Panc1 (cell line): Measurements from ENCODE around the gene HVCN1.

ENCODE experiments used
- POLR2AphosphoS5 ChIP-seq: IDR thresholded peaks from 2 replicates; pipeline ENCODE4 v1.6.1; 2012; ENCODE audit warnings: mild to moderate bottlenecking, low read depth, low read length, moderate library complexity
- SIN3A ChIP-seq: IDR thresholded peaks from 2 replicates; pipeline ENCODE4 v1.6.1; 2012; ENCODE audit warnings: low read depth, mild to moderate bottlenecking, low read length, moderate library complexity, borderline replicate concordance; ENCODE audit not compliant: insufficient read depth
- TF ChIP-seq, protein P1 (sequence below): fragments of 450-650 bp; IDR thresholded peaks from 2 replicates; pipeline ENCODE4 v1.5.1; 2017; ENCODE audit warnings: mild to moderate bottlenecking
- TF ChIP-seq, protein P2 (sequence below), 2 experiments: IDR thresholded peaks; 2 replicates each; pipeline ENCODE4 v1.6.1; 2011 to 2012; ENCODE audit warnings: low read depth in 2 of 2, control low read depth in 1 of 2, low read length in 1 of 2, mild to moderate bottlenecking in 1 of 2, moderate library complexity in 1 of 2; ENCODE audit not compliant: insufficient read depth in 1 of 2

DNA sequence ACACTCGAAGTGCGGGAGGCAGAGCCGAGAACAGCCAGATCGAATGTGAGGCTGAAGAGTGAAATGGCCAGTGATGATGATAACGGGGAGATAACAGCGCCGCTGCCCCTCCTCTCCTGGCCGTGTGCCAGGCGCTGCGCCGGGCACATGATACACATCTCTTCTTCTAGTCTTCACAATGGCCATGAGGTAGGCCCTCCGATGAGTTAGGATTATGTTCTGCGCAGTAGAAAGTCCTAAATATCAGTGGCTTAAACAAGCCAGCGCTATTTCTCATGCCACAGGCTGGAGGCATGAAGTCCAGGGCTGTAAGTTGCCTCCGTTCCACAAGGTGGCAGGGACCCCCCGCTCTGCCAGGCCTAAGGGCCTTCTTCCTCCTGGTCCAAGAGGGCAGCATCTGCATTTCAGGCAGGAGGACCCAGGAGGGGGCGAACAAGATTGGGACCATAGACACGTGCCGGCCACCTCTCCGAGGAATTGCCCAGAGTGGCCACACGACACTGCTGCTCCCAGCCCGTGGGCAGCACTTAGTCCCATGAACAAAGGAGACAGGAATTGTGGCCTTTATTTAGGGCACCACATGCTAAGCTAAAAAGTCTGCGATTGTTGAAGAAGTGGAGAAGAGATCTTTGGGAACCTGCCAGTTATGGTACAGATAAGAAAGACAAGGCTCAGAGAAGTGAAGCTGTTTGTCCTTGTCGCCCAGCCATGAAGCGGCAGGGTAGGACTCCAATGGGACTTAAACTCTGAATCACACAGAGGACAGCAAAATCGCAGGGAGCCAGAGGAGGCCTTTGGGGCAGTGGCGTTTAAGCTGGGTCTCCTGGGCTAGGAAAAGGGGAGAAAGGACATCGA, 10.9 kb upstream of the HVCN1 start:
- TF ChIP-seq, protein P1, sequence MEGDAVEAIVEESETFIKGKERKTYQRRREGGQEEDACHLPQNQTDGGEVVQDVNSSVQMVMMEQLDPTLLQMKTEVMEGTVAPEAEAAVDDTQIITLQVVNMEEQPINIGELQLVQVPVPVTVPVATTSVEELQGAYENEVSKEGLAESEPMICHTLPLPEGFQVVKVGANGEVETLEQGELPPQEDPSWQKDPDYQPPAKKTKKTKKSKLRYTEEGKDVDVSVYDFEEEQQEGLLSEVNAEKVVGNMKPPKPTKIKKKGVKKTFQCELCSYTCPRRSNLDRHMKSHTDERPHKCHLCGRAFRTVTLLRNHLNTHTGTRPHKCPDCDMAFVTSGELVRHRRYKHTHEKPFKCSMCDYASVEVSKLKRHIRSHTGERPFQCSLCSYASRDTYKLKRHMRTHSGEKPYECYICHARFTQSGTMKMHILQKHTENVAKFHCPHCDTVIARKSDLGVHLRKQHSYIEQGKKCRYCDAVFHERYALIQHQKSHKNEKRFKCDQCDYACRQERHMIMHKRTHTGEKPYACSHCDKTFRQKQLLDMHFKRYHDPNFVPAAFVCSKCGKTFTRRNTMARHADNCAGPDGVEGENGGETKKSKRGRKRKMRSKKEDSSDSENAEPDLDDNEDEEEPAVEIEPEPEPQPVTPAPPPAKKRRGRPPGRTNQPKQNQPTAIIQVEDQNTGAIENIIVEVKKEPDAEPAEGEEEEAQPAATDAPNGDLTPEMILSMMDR, result peak; percentile 48
- TF ChIP-seq, protein P2, sequence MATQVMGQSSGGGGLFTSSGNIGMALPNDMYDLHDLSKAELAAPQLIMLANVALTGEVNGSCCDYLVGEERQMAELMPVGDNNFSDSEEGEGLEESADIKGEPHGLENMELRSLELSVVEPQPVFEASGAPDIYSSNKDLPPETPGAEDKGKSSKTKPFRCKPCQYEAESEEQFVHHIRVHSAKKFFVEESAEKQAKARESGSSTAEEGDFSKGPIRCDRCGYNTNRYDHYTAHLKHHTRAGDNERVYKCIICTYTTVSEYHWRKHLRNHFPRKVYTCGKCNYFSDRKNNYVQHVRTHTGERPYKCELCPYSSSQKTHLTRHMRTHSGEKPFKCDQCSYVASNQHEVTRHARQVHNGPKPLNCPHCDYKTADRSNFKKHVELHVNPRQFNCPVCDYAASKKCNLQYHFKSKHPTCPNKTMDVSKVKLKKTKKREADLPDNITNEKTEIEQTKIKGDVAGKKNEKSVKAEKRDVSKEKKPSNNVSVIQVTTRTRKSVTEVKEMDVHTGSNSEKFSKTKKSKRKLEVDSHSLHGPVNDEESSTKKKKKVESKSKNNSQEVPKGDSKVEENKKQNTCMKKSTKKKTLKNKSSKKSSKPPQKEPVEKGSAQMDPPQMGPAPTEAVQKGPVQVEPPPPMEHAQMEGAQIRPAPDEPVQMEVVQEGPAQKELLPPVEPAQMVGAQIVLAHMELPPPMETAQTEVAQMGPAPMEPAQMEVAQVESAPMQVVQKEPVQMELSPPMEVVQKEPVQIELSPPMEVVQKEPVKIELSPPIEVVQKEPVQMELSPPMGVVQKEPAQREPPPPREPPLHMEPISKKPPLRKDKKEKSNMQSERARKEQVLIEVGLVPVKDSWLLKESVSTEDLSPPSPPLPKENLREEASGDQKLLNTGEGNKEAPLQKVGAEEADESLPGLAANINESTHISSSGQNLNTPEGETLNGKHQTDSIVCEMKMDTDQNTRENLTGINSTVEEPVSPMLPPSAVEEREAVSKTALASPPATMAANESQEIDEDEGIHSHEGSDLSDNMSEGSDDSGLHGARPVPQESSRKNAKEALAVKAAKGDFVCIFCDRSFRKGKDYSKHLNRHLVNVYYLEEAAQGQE (IDR thresholded peaks at IDR 0.05; ENCODE audit: insufficient read depth in 1 of 2, low read depth in 2 of 2, low read length in 1 of 2), result no peak
- TF ChIP-seq POLR2AphosphoS5 (no peak), SIN3A (no peak)
